Measurements from ENCODE around the gene WDR3.

GRCh38 chr1:117890452-117890851 lies 39.1 kb upstream of the WDR3 start:
- TF ChIP-seq CTCF (IDR thresholded peaks at IDR 0.05; ENCODE audit: borderline replicate concordance, extremely low read depth, low read length, poor library complexity, severe bottlenecking) (no peak), EZH2 (IDR thresholded peaks at IDR 0.05; ENCODE audit: borderline replicate concordance, low read depth, low read length, severe bottlenecking) (no peak)

Data from DND-41 (cell line).